Esophagus mucosa (tissue), 1 donor: ENCODE measurements around the gene PSMB10. TPM values are rescaled to one million over a fixed set of nuclear protein-coding genes. Genes with fewer than 3 reads are reported as not detected.
"Not testable (repeated sequence)": the region's sequence is repeated elsewhere in the genome, so short reads cannot be mapped to it uniquely, and the experiment has no call there.

Experiments used
- ATAC-seq: fragments of 200-7000 bp; cut with Tn5 transposase; one replicate; pipeline ENCODE4 v1.9.1; 2020
- total RNA-seq: library from RNA; stranded (reverse); gene quantifications from one replicate; pipeline ENCODE4 v1.2.4, GENCODE V29; 2023
- donor health status: DM: yes; HTN: yes; CAD: no.

PSMB10 gene
- total RNA-seq, 1 donor from 2014 or later, result 25.9 TPM

GRCh38 chr16:67942200-67942509 is 5.5 kb upstream of the PSMB10 start:
- peak; percentile 42 for ATAC-seq

- ATAC-seq, result no peak
Observed at GRCh38 chr16:67941469-67942199, 5.0 kb upstream of the PSMB10 start.

GRCh38 chr16:67940446-67941089 is 3.9 kb upstream of the PSMB10 start:
- no peak for ATAC-seq

GRCh38 chr16:67939507-67940445 is 3.1 kb upstream of the PSMB10 start:
- no peak for ATAC-seq

- ATAC-seq, result not testable (repeated sequence)
Observed at GRCh38 chr16:67937713-67938112, 1.1 kb upstream of the PSMB10 start.

GRCh38 chr16:67936880-67937605 is 393 bp upstream of the PSMB10 start:
- no peak for ATAC-seq

GRCh38 chr16:67935402-67936123 is 1.1 kb downstream of the PSMB10 start:
- ATAC-seq, result peak; percentile 96

- ATAC-seq, result peak; percentile 3
Observed at GRCh38 chr16:67935101-67935401, 1.6 kb downstream of the PSMB10 start.

GRCh38 chr16:67934306-67935100 is 2.1 kb downstream of the PSMB10 start:
- ATAC-seq, result no peak

- no peak for ATAC-seq
Observed at GRCh38 chr16:67933805-67934204, 2.8 kb downstream of the PSMB10 start.

- no peak for ATAC-seq
Observed at GRCh38 chr16:67932462-67932840, 4.2 kb downstream of the PSMB10 start.

- ATAC-seq, result no peak
Observed at GRCh38 chr16:67931712-67932461, 4.8 kb downstream of the PSMB10 start, which contains the start of gene CTRL. Gene CTRL (minus strand): TSS chr16:67931862. CDS start chr16:67931852, 10 bp downstream.

- ATAC-seq, result no peak
Observed at GRCh38 chr16:67930678-67931211, 5.9 kb downstream of the PSMB10 start.

- no peak for ATAC-seq
Observed at GRCh38 chr16:67930191-67930590, 6.5 kb downstream of the PSMB10 start.

- ATAC-seq, result peak; percentile 59
Observed at GRCh38 chr16:67928561-67929364, 7.9 kb downstream of the PSMB10 start.

- ATAC-seq, result no peak
Observed at GRCh38 chr16:67928147-67928546, 8.5 kb downstream of the PSMB10 start.

GRCh38 chr16:67927131-67927941 is 9.3 kb downstream of the PSMB10 start:
- no peak for ATAC-seq

GRCh38 chr16:67926181-67926750 is 10.4 kb downstream of the PSMB10 start:
- ATAC-seq, result no peak
